Fibroblast of pulmonary artery (primary cell): ENCODE data around the gene GNAZ.

Experiments used
- DNase-seq: peaks from one replicate; pipeline ENCODE4 v3.0.0-alpha.2; 2010; ENCODE audit warnings: low read depth
- H3K4me3 ChIP-seq: replicated peaks from 2 replicates; pipeline ENCODE4 v1.5.1; 2011; ENCODE audit warnings: low read depth, mild to moderate bottlenecking, control low read depth, low read length, moderate library complexity
- TF ChIP-seq, protein P1 (sequence below): IDR thresholded peaks from 2 replicates; pipeline ENCODE4 v1.5.1; 2011; ENCODE audit warnings: mild to moderate bottlenecking, control low read depth, low read length, inconsistent platforms; ENCODE audit errors: missing control alignments

Gene GNAZ

DNA sequence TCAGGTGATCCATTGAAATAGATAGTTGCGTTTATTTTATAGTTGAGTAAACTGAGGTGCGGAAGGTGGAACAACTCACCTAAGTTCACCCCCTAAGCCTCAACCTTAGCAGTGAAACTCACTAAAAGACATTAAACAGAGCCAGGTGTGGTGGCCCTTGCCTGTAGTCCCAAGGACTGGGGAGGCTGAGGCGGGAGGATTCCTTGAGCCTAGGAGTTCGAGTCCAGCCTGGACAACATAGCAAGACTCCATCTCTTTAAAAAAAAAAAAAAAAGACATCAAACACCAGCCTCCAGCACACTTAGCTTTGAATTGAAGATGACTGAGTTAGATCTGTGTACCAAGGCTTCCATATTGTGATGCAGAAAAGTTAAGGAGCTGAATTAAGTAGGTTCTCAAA, 74.1 kb downstream of the GNAZ start:
- DNase-seq = no peak

DNA sequence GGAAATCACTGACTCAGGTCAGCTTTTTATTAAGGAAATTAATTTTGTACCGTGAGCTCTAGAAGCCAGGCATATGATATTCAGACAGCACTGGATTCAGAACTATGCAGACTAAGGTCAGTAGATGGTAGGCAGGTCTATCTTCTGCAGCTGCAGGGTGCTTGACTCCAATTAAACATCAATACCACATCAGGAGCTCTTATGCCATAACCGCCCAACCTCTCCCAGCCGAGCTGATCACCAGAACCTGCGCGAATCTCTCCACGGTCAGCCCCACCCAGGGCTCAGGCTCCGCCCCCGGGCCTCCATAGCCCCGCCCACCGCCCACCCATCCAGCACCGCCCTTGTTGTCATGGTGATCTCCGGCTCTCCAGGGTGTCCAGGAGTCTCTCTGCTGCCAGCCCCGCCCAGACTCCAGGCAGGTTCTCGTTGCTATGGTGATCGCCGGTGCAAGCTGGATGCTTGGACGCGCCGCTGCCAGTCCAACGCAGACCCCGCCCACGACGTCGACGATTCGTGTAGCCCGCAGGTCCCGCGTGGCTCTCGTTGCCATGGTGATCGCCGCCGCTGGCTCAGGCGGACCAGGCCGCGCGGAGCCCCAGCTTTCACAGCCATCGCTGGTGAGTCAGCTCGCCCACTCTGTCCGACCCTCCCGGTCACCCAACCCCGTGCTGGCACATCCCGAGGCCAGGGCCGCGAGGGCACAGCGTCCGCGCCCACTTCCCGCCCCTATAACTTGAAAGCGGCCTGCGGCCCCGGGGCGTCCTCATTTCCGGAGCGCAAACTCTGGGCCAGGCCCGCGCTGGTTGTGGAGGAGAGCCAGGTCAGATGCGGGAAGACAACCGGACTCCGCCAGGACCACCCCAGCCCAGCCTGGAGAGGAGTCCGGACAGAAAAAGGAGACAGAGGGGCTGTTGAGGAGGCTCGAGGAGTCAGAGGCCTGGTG, 74.9 kb downstream of the GNAZ start, which contains the start of gene RAB36:
Gene RAB36, plus strand, starts transcription at position 546 of the 946 bp plus-strand sequence. CDS start 1,140 bp downstream, outside the sequence.
- peak; percentile 99 for DNase-seq
- H3K4me3 ChIP-seq = peak within 1 kb of the TSS; percentile 59
- TF ChIP-seq, protein P1, sequence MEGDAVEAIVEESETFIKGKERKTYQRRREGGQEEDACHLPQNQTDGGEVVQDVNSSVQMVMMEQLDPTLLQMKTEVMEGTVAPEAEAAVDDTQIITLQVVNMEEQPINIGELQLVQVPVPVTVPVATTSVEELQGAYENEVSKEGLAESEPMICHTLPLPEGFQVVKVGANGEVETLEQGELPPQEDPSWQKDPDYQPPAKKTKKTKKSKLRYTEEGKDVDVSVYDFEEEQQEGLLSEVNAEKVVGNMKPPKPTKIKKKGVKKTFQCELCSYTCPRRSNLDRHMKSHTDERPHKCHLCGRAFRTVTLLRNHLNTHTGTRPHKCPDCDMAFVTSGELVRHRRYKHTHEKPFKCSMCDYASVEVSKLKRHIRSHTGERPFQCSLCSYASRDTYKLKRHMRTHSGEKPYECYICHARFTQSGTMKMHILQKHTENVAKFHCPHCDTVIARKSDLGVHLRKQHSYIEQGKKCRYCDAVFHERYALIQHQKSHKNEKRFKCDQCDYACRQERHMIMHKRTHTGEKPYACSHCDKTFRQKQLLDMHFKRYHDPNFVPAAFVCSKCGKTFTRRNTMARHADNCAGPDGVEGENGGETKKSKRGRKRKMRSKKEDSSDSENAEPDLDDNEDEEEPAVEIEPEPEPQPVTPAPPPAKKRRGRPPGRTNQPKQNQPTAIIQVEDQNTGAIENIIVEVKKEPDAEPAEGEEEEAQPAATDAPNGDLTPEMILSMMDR = no peak

More for the DNA sequence above, 74.1 kb downstream of the GNAZ start:
- no peak overlapping the region for H3K4me3 ChIP-seq
- TF ChIP-seq, protein P1 = no peak

DNA sequence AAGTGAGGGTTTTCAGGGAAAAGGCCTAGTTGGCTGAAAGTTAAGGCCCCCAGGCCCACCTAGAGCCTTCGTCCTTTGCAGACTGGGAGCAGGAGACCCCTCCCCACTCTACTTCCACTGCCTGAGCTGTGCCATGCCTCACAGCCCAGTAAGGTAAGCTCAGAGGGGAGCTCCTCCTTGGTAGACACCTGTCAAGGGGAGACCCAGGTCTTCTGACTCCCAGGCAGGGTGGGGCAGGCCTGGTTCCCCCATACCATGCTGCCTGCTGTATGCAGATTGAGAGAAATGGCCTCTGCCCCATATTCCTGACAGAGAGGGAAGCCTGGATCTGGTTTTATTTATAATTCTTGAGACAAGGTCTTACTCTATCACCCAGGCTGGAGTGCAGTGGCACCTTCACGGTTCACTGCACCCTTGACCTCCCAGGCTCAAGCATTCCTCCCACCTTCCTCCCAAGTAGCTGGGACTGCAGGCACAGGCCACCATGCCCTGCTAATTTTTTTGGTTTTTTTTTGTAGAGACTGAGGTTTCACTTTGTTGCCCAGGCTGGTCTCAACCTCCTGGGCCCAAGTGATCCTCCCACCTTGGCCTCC, 75.7 kb downstream of the GNAZ start:
- H3K4me3 ChIP-seq = peak overlapping the region; percentile 59
- DNase-seq = no peak
- TF ChIP-seq, protein P1 = no peak

DNA sequence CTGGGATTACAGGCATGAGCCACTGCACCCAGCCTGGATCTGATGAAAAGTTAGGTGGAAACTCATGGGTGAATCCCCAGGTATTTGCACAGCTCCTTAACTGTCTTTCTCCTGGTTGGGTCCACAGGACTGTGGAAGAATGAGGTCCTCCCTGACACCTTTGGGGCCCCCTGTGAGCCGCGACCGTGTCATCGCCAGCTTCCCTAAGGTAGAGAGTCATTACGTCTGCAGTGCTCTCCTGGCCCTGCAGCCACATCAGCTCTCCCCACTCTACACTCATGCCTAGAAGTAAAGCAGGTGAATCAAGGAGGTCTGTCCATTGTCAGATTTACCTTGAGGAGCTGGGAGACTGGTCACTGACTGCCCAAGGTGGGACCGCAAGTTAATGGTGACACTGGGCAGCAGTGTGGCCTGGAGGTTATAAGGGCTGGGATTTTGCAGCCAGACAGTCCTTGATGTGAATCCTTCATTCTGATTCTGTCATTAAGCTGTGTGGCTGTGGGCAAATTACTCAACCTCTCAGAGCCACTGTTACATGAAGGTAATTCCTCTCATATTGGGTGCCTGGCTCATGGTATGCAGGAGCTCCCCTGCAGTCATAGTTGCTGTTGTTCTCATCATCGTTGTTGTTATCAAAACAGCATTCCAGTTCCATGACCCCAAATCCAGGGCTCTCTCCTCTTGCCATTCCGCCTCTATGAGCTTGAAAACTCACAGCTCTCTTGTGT, 76.3 kb downstream of the GNAZ start:
- H3K4me3 ChIP-seq = no peak overlapping the region
- peak; percentile 10 for DNase-seq
- TF ChIP-seq, protein P1 = no peak

DNA sequence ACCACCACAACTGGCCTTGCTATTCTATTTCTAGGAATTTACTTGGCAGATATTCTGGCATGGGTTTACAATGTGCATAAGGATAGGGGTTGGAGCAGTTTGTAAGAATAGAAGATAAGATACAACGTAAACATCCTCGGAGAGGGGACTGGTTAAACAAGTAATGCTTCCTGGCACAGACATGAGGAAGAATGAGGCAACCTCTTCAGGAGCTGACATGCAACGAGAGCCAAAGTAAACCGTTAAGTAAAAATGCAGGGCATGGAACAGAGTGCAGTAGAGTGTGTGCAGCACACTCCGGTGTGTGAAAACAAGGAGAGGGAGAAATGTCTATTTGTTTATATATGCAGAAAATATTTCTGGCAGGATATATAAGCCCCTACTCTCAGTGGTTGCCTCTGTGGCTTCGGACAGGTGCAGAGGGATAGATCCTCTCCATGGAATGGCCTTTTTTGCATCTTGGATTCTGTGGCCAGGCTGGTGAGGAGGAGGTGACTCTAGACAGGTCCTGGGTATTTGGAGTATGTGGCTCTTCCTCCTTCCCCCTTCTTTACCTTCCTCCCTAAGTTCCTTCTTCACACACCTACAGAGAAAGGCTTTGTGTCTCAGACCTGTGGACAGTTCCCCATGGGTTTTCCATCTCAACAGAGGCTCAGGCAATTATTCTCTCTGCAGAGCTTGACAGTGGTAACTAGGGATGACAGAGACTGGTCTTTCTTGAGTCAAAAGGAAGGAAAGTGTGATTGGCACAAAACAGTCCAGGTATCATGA, 77.5 kb downstream of the GNAZ start:
- H3K4me3 ChIP-seq = no peak overlapping the region
- TF ChIP-seq, protein P1 = no peak
- DNase-seq = peak; percentile 93

DNA sequence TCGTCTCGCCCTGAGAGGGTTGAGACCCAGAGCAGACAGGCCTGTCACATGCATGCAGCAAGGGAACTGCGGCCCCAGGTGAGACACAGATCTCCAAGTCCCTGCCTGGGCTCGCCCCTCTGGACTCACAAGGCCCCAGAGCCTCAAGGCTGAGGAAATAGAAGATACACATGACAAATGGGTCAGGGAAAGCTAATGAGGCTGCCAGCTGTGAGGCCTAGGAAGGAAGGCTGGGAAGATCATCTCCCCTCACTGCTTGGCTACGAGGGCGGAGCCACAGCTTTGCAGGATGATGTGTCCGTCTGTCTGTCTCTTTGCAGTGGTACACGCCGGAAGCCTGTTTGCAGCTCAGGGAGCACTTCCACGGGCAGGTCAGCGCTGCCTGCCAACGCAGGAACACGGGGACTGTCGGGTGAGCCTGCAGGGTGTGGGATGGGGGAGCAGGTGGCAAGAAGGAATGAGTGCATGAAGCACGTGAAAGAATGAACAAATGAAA, 79.5 kb downstream of the GNAZ start:
- TF ChIP-seq, protein P1 = no peak
- no peak overlapping the region for H3K4me3 ChIP-seq
- DNase-seq = no peak
